Neural progenitor cell (in vitro differentiated cells): ENCODE data around the gene COL21A1. TPM values are rescaled to one million over a fixed set of nuclear protein-coding genes. Genes with fewer than 3 reads are reported as not detected.
A peak's percentile ranks its signal among the peaks of the same experiment; 100 is the strongest.

Experiments used
- DNase-seq: peaks from one replicate; pipeline ENCODE4 v3.0.0-alpha.2; 2016; ENCODE audit warnings: low spot score
- H2AFZ ChIP-seq: fragments of 200-600 bp; sonication (generic); replicated peaks from 2 replicates; pipeline ENCODE4 v1.6.1; 2016; ENCODE audit warnings: antibody characterized with exemption
- H3F3A ChIP-seq: fragments of 200-600 bp; sonication (generic); 2 replicates; pipeline ENCODE4 v1.6.1; 2016; ENCODE audit warnings: antibody characterized with exemption, low read depth
- H3K27ac ChIP-seq: fragments of 200-600 bp; sonication (generic); 2 replicates; pipeline ENCODE4 v1.5.1; 2016; ENCODE audit warnings: mild to moderate bottlenecking
- H3K27me3 ChIP-seq: fragments of 200-600 bp; sonication (generic); 2 replicates; pipeline ENCODE4 v1.6.1; 2016; ENCODE audit warnings: mild to moderate bottlenecking, moderate library complexity
- H3K36me3 ChIP-seq: fragments of 200-600 bp; sonication (generic); 2 replicates; pipeline ENCODE4 v1.5.1; 2016
- H3K4me1 ChIP-seq: fragments of 200-600 bp; sonication (generic); 2 replicates; pipeline ENCODE4 v1.6.1; 2016; ENCODE audit warnings: mixed run types
- H3K4me2 ChIP-seq: fragments of 200-600 bp; sonication (generic); 2 replicates; pipeline ENCODE4 v1.6.1; 2016
- H3K4me3 ChIP-seq: fragments of 200-600 bp; sonication (generic); 2 replicates; pipeline ENCODE4 v1.5.1; 2016
- H3K79me2 ChIP-seq: fragments of 200-600 bp; sonication (generic); 2 replicates; pipeline ENCODE4 v1.6.1; 2016; ENCODE audit warnings: low read depth
- H3K9ac ChIP-seq: fragments of 200-600 bp; sonication (generic); 2 replicates; pipeline ENCODE4 v1.6.1; 2016
- H3K9me3 ChIP-seq: fragments of 200-600 bp; sonication (generic); 2 replicates; pipeline ENCODE4 v1.5.1; 2016; ENCODE audit warnings: low read depth
- H4K20me1 ChIP-seq: fragments of 200-600 bp; sonication (generic); 2 replicates; pipeline ENCODE4 v1.6.1; 2016; ENCODE audit warnings: low read depth
- H3K27ac Mint-ChIP-seq: 3 replicates; pipeline ENCODE4 v1.8.0; 2021; ENCODE audit warnings: mixed read lengths
- H3K27me3 Mint-ChIP-seq: 2 replicates; pipeline ENCODE4 v1.8.0; 2022; ENCODE audit warnings: low read depth, mild to moderate bottlenecking, inconsistent platforms, moderate library complexity, mixed read lengths; ENCODE audit not compliant: insufficient read depth
- H3K36me3 Mint-ChIP-seq: 3 replicates; pipeline ENCODE4 v1.8.0; 2021; ENCODE audit warnings: mixed read lengths
- H3K4me1 Mint-ChIP-seq: 3 replicates; pipeline ENCODE4 v1.8.0; 2021; ENCODE audit warnings: mixed read lengths
- H3K4me3 Mint-ChIP-seq: 3 replicates; pipeline ENCODE4 v1.8.0; 2021; ENCODE audit warnings: mild to moderate bottlenecking, moderate library complexity, mixed read lengths
- H3K9me3 Mint-ChIP-seq: 3 replicates; pipeline ENCODE4 v1.8.0; 2020; ENCODE audit warnings: mixed read lengths
- EZH2 ChIP-seq: fragments of 200-600 bp; sonication (generic); IDR thresholded peaks from 2 replicates; pipeline ENCODE4 v1.6.1; 2017; ENCODE audit warnings: antibody characterized with exemption, mild to moderate bottlenecking, moderate library complexity
- EZH2phosphoT487 ChIP-seq: fragments of 200-600 bp; sonication (generic); IDR thresholded peaks from 2 replicates; pipeline ENCODE4 v1.6.1; 2017; ENCODE audit warnings: antibody characterized with exemption
- total RNA-seq: library from RNA; depleted of rRNA; stranded (reverse); fragments of >200 nt; gene quantifications from 2 replicates; pipeline ENCODE4 v1.2.3, GENCODE V29; 2015; ENCODE audit warnings: low replicate concordance
- TF ChIP-seq, protein P1 (sequence below): fragments of 200-600 bp; sonication (generic); IDR thresholded peaks from 2 replicates; pipeline ENCODE4 v1.5.1; 2017; ENCODE audit warnings: antibody characterized with exemption, mild to moderate bottlenecking

COL21A1 gene
- total RNA-seq, 1 donor from 2014 or later = 0.95 TPM

DNA sequence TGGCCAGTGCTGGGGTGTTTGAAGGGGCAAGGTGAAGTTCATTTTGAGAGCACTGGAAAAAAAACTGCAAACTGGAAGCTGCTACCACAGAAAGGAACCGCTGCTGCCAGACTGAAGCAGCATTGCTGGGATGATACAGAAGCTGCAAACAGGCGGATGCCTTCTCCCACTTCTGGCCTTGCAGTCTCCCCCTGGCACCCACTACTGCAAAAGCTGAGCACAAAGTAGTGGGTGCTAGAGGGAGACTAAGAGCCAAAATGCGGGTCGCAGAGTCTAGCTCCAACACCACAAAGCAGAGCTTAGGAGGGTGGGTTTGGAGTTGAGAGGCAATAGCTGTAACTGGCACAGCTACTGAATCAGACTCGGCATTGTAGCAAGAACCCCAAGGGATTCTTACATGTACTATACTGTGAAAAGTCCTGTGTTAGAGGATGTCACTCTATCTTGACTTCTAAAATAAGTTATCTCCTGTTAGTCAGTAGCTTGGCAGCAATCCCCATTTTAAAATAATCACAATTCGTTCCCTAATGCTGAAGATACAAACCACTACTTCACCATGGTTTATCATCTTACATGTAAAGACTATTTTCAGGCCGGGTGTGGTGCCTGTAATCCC lies 44.0 kb upstream of the COL21A1 start:
- Mint-ChIP-seq H3K4me3 (no peak overlapping the region), H3K27ac (no peak overlapping the region), H3K9me3 (no peaks in the 10 kb centered on the region), H3K36me3 (no peaks in the 10 kb centered on the region), H3K27me3 (no peaks in the 10 kb centered on the region), H3K4me1 (peaks cover 3% of the 10 kb centered on the region)
- Histone ChIP-seq H3K27ac (no peak overlapping the region), H3K4me3 (no peak overlapping the region), H3K27me3 (no peaks in the 10 kb centered on the region), H3K4me1 (no peaks in the 10 kb centered on the region), H3F3A (no peaks in the 10 kb centered on the region), H4K20me1 (no peaks in the 10 kb centered on the region), H3K9ac (no peak overlapping the region), H2AFZ (peak overlapping the region; percentile 60), H3K9me3 (no peaks in the 10 kb centered on the region), H3K4me2 (no peak overlapping the region), H3K36me3 (no peaks in the 10 kb centered on the region), H3K79me2 (no peaks in the 10 kb centered on the region)
- TF ChIP-seq EZH2phosphoT487 = no peak
- TF ChIP-seq, protein P1, sequence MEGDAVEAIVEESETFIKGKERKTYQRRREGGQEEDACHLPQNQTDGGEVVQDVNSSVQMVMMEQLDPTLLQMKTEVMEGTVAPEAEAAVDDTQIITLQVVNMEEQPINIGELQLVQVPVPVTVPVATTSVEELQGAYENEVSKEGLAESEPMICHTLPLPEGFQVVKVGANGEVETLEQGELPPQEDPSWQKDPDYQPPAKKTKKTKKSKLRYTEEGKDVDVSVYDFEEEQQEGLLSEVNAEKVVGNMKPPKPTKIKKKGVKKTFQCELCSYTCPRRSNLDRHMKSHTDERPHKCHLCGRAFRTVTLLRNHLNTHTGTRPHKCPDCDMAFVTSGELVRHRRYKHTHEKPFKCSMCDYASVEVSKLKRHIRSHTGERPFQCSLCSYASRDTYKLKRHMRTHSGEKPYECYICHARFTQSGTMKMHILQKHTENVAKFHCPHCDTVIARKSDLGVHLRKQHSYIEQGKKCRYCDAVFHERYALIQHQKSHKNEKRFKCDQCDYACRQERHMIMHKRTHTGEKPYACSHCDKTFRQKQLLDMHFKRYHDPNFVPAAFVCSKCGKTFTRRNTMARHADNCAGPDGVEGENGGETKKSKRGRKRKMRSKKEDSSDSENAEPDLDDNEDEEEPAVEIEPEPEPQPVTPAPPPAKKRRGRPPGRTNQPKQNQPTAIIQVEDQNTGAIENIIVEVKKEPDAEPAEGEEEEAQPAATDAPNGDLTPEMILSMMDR = no peak
- DNase-seq = no peak

DNA sequence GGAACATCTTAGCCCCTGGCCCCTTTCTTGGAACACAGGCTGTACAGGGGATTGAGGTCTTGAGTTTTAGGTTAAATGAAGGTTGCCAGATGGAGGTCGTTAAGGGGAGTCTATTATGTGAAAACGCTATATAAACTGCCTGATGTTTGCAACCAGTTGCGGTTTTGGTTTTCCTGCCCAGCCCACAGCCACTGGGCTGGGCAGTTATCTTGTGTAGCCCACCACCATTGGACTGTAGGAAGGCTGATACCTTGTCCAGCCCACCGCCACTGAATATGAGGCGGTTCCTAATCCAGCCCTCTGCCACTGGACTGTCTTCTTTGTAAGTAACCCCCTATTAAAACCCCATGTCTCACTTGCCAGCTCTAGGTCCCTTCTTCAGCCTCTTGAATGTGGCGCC lies 42.3 kb upstream of the COL21A1 start:
- no peaks in the 10 kb centered on the region for H3F3A ChIP-seq

DNA sequence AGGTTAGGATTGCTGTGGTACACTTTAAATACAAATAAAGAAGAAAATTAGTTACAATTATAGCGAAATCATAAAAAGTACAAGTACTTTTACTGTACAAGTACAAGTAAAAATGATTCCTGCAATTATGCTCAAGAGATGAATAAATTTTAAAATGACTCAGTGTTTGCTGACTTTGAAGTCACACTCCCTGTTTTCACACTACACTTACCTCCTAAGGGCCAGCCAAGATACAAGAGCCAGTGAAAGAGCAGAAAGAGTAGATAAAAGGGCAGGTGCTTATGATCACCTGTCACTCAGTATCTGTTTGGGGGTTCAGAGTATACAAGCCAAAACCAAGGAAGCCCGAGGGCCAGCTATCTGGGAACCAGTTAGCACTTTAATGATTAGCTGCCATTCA lies 41.0 kb upstream of the COL21A1 start:
- no peak overlapping the region for H3K4me2 ChIP-seq
- Mint-ChIP-seq H3K36me3 (no peaks in the 10 kb centered on the region), H3K27ac (no peak overlapping the region), H3K27me3 (no peaks in the 10 kb centered on the region), H3K4me1 (peaks cover 3% of the 10 kb centered on the region), H3K9me3 (peaks cover 2% of the 10 kb centered on the region), H3K4me3 (no peak overlapping the region)
- H3K79me2 ChIP-seq = no peaks in the 10 kb centered on the region
- no peak overlapping the region for H2AFZ ChIP-seq
- TF ChIP-seq, protein P1 = no peak
- no peak for TF ChIP-seq EZH2
- TF ChIP-seq EZH2phosphoT487 = no peak
- H3K36me3 ChIP-seq = no peaks in the 10 kb centered on the region
- DNase-seq = no peak
- peaks cover 7% of the 10 kb centered on the region for H3K4me1 ChIP-seq
- no peaks in the 10 kb centered on the region for H4K20me1 ChIP-seq
- H3F3A ChIP-seq = no peaks in the 10 kb centered on the region
- H3K9me3 ChIP-seq = no peaks in the 10 kb centered on the region
- no peak overlapping the region for H3K27ac ChIP-seq
- no peaks in the 10 kb centered on the region for H3K27me3 ChIP-seq
- no peak overlapping the region for H3K9ac ChIP-seq
- no peak overlapping the region for H3K4me3 ChIP-seq

More for the DNA sequence above, 42.3 kb upstream of the COL21A1 start:
- no peaks in the 10 kb centered on the region for H3K79me2 ChIP-seq
- Mint-ChIP-seq H3K36me3 (no peaks in the 10 kb centered on the region), H3K4me3 (no peak overlapping the region), H3K27ac (no peak overlapping the region), H3K9me3 (no peaks in the 10 kb centered on the region), H3K27me3 (no peaks in the 10 kb centered on the region), H3K4me1 (peaks cover 3% of the 10 kb centered on the region)
- no peak overlapping the region for H3K4me3 ChIP-seq
- H3K4me2 ChIP-seq = no peak overlapping the region
- no peaks in the 10 kb centered on the region for H4K20me1 ChIP-seq
- H3K9me3 ChIP-seq = no peaks in the 10 kb centered on the region
- H3K9ac ChIP-seq = no peak overlapping the region
- peaks cover 7% of the 10 kb centered on the region for H3K4me1 ChIP-seq
- no peak overlapping the region for H3K27ac ChIP-seq
- H3K36me3 ChIP-seq = no peaks in the 10 kb centered on the region
- DNase-seq = no peak
- no peak for TF ChIP-seq EZH2
- TF ChIP-seq, protein P1 = no peak
- no peak for TF ChIP-seq EZH2phosphoT487
- H2AFZ ChIP-seq = no peak overlapping the region
- H3K27me3 ChIP-seq = no peaks in the 10 kb centered on the region
